B cell (primary cell): Measurements from ENCODE around the gene ASTN2. TPM values are rescaled to one million over a fixed set of nuclear protein-coding genes. Genes with fewer than 3 reads are reported as not detected.

Experiments used
- ATAC-seq: fragments of 200-7000 bp; cut with Tn5 transposase; one replicate; pipeline ENCODE4 v1.10.0; 2021; ENCODE audit warnings: low read depth, mild to moderate bottlenecking, moderate number of reproducible peaks, moderate library complexity
- CTCF ChIA-PET: fragments of 350-600 bp; sonication (Branson Sonifier 250); formaldehyde crosslinking; loops from one replicate; lab custom pipeline; 2021; ENCODE audit warnings: antibody characterized with exemption, inconsistent platforms; lab: Charles Lee
- POLR2A ChIA-PET: fragments of 350-600 bp; sonication (Branson Sonifier 250); formaldehyde crosslinking; loops from one replicate; lab custom pipeline; 2021; ENCODE audit warnings: antibody characterized with exemption; lab: Charles Lee
- DNase-seq: peaks from one replicate; pipeline ENCODE4 v3.0.0; 2013
- H2AFZ ChIP-seq: 2 replicates; pipeline ENCODE4 v1.6.1; 2012; ENCODE audit warnings: mild to moderate bottlenecking, low read depth, low read length; ENCODE audit not compliant: insufficient read depth, poor library complexity, severe bottlenecking
- H3K27ac ChIP-seq, 2 donors: 1 replicate in 1 of 2; 2 replicates in 1 of 2; pipeline ENCODE4 v1.5.1; 2012 to 2013; ENCODE audit warnings: low read length in 2 of 2, mild to moderate bottlenecking in 2 of 2, moderate library complexity in 1 of 2
- H3K27me3 ChIP-seq, 4 experiments: fragments of 200-600 bp in 1 of 4; sonication (generic) in 1 of 4; replicated peaks in 1 of 4; 1 replicate in 2 of 4; 2 replicates in 2 of 4; pipeline versions ENCODE4 v1.6.1 to v1.7.0; 2013 to 2016; ENCODE audit warnings: low read length in 3 of 4, mild to moderate bottlenecking in 2 of 4, mixed read lengths in 1 of 4, moderate library complexity in 1 of 4; ENCODE audit not compliant: insufficient read depth in 4 of 4, control insufficient read depth in 3 of 4; ENCODE audit errors: control extremely low read depth in 1 of 4
- H3K36me3 ChIP-seq, 2 experiments: replicated peaks in 1 of 2; 1 replicate in 1 of 2; 2 replicates in 1 of 2; pipeline versions ENCODE4 v1.6.1 to v1.7.1; 2013; ENCODE audit warnings: low read length in 1 of 2; ENCODE audit not compliant: insufficient read depth in 2 of 2, control insufficient read depth in 1 of 2; ENCODE audit errors: control extremely low read depth in 1 of 2, extremely low read depth in 1 of 2
- H3K4me1 ChIP-seq, 2 donors: fragments of 200-600 bp in 1 of 2; sonication (generic) in 1 of 2; 1 replicate in 1 of 2; 2 replicates in 1 of 2; pipeline versions ENCODE4 v1.5.1 to v1.6.1; 2013 to 2017; ENCODE audit warnings: low read length in 2 of 2; ENCODE audit not compliant: control insufficient read depth in 2 of 2, insufficient read depth in 2 of 2
- H3K4me2 ChIP-seq: replicated peaks from 2 replicates; pipeline ENCODE3; 2012; ENCODE audit warnings: mild to moderate bottlenecking, low read depth, low read length; ENCODE audit not compliant: poor library complexity, severe bottlenecking
- H3K4me3 ChIP-seq, 5 experiments: fragments of 200-600 bp in 1 of 5; sonication (generic) in 1 of 5; 1 replicate in 3 of 5; 2 replicates in 2 of 5; pipeline versions ENCODE4 v1.5.1 to v1.7.0; 2011 to 2016; ENCODE audit warnings: low read length in 4 of 5, mild to moderate bottlenecking in 4 of 5, low read depth in 2 of 5, control low read depth in 1 of 5, moderate library complexity in 1 of 5; ENCODE audit not compliant: insufficient read depth in 1 of 5; ENCODE audit errors: control extremely low read depth in 1 of 5, extremely low read depth in 1 of 5
- H3K79me2 ChIP-seq: fragments of 200-600 bp; sonication (generic); one replicate; pipeline ENCODE4 v1.6.0; 2016; ENCODE audit warnings: low read length; ENCODE audit not compliant: control insufficient read depth, insufficient read depth
- H3K9ac ChIP-seq: fragments of 200-600 bp; sonication (generic); 2 replicates; pipeline ENCODE4 v1.6.1; 2017; ENCODE audit warnings: mild to moderate bottlenecking, low read length, moderate library complexity
- H3K9me3 ChIP-seq, 3 donors: one replicate each; pipeline versions ENCODE4 v1.6.1 to v1.7.1; 2013; ENCODE audit warnings: low read length in 2 of 3; ENCODE audit not compliant: control insufficient read depth in 2 of 3, insufficient read depth in 1 of 3; ENCODE audit errors: control extremely low read depth in 1 of 3
- H4K20me1 ChIP-seq: 2 replicates; pipeline ENCODE4 v1.6.0; 2012; ENCODE audit warnings: mild to moderate bottlenecking, low read length; ENCODE audit not compliant: insufficient read depth, control insufficient read depth, poor library complexity, severe bottlenecking
- H3K27ac Mint-ChIP-seq: one replicate; pipeline ENCODE4 v1.8.0; 2021; ENCODE audit warnings: mixed read lengths
- H3K27me3 Mint-ChIP-seq: one replicate; pipeline ENCODE4 v1.8.0; 2021; ENCODE audit warnings: mixed read lengths
- H3K4me1 Mint-ChIP-seq: one replicate; pipeline ENCODE4 v1.8.0; 2021; ENCODE audit warnings: mixed read lengths
- H3K4me3 Mint-ChIP-seq: one replicate; pipeline ENCODE4 v1.8.0; 2021; ENCODE audit warnings: mixed read lengths
- H3K9me3 Mint-ChIP-seq: one replicate; pipeline ENCODE4 v1.8.0; 2022; ENCODE audit warnings: mixed read lengths; ENCODE audit not compliant: insufficient read depth
- CTCF ChIP-seq: fragments of 200-600 bp; IDR thresholded peaks from one replicate; pipeline ENCODE4 v1.8.0; 2022; ENCODE audit warnings: antibody characterized with exemption, mild to moderate bottlenecking
- EZH2 ChIP-seq: IDR thresholded peaks from 2 replicates; pipeline ENCODE4 v1.6.1; 2012; ENCODE audit warnings: borderline replicate concordance, low read depth, mild to moderate bottlenecking, moderate library complexity, low read length; ENCODE audit not compliant: insufficient read depth, poor library complexity, severe bottlenecking
- WGBS: methylation state at CpG from one replicate; pipeline ENCODE4 v1.1.5; 2013; ENCODE audit warnings: missing lambda C conversion rate; ENCODE audit not compliant: insufficient coverage; 5-methylcytosine and 5-hydroxymethylcytosine counted together
- intact Hi-C: fragments of 100-400 bp; cut with micrococcal nuclease; formaldehyde crosslinking; loops from one replicate; pipeline ENCODE4 v1.10.0; 2022
- polyA plus RNA-seq: library from polyadenylated mRNA; depleted of rRNA; stranded (reverse); fragments of >200 nt; gene quantifications from 2 replicates; pipeline ENCODE4 v1.2.3, GENCODE V29; 2012
- total RNA-seq, 2 donors: library from RNA; stranded (reverse); fragments of 120-200 nt in 1 of 2; gene quantifications; 1 replicate in 1 of 2; 2 replicates in 1 of 2; pipeline versions ENCODE4 v1.2.3 to v1.2.4, GENCODE V29; 2013 to 2022

The ASTN2 gene
- total and polyA plus RNA-seq, 2 donors (not counting 1 experiment from before 2014, with no cell fraction given): 1.2 to 3.6 TPM

DNA sequence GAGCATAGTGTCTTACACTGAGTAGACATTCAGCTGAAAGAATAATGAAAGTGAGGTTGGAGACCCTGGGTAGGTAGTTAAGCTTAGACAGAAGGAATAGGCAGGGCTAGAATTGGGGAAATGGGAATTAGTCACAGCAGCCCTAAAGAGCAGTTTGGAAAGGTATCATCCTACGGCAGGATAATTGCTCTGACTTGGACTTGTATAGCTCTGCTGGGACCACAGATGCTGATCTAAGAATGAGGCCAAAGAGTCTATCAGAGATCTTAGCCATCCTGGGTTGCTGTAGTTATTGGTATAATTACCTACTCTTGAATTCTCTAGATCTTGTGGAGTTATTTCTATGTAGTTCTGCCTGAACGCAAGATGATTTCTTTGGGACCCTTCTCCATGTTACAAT, 288.0 kb downstream of the ASTN2 start:
- 100% methylated on average over 2 of the region's 2 CpGs for WGBS
- H3K4me1 Mint-ChIP-seq: no peaks in the 10 kb centered on the region
- H3K4me1 ChIP-seq: no peaks in the 10 kb centered on the region

DNA sequence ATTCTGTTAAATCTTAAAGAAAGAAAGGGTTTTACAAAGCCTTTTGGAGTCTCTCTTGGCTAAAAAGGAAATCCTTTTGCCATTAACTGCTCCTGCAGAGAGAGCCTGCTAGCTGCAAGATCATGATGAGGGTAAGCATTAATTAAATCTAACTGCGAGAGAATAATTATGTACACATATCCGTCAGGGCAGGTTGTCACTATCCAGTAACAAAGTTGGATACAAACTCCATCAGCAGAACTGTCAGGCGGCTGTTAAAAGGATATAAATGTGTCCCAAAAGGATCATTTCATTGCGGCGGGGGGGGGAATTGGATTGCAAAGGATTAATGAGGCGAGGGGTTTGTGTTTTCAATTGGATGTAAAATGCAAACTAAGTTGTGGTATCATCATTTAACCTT, 289.3 kb downstream of the ASTN2 start:
- 83% methylated on average over 1 of the region's 6 CpGs for WGBS
- H3K9me3 Mint-ChIP-seq: peaks cover 2% of the 10 kb centered on the region
- no peaks in the 10 kb centered on the region for H3K9me3 ChIP-seq
- H3K4me2 ChIP-seq: no peak overlapping the region
- no peak overlapping the region for H3K9ac ChIP-seq
- no peaks in the 10 kb centered on the region for H4K20me1 ChIP-seq
- no peak overlapping the region for H3K4me3 Mint-ChIP-seq
- no peaks in the 10 kb centered on the region for H3K27me3 ChIP-seq
- DNase-seq (no peak), ATAC-seq (no peak)
- no peaks in the 10 kb centered on the region for H3K79me2 ChIP-seq
- H3K4me1 Mint-ChIP-seq: no peaks in the 10 kb centered on the region
- POLR2A ChIA-PET: no interaction called here
- intact Hi-C loops: no loop called here
- no peak overlapping the region for H2AFZ ChIP-seq
- H3K36me3 ChIP-seq: no peaks in the 10 kb centered on the region
- CTCF ChIA-PET: no interaction called here
- H3K4me3 ChIP-seq: no peak overlapping the region
- no peak overlapping the region for H3K27ac Mint-ChIP-seq
- no peak overlapping the region for H3K27ac ChIP-seq
- H3K4me1 ChIP-seq: no peaks in the 10 kb centered on the region
- TF ChIP-seq CTCF: no peak
- TF ChIP-seq EZH2: no peak
- no peaks in the 10 kb centered on the region for H3K27me3 Mint-ChIP-seq

More for the DNA sequence above, 288.0 kb downstream of the ASTN2 start:
- no peaks in the 10 kb centered on the region for H3K9me3 ChIP-seq
- H3K9ac ChIP-seq: no peak overlapping the region
- ATAC-seq: no peak
- H4K20me1 ChIP-seq: no peaks in the 10 kb centered on the region
- no peaks in the 10 kb centered on the region for H3K36me3 ChIP-seq
- no peak overlapping the region for H3K27ac ChIP-seq
- no peaks in the 10 kb centered on the region for H3K27me3 ChIP-seq
- no peak for TF ChIP-seq EZH2
- TF ChIP-seq CTCF: no peak
- no peak overlapping the region for H3K4me2 ChIP-seq
- H3K27ac Mint-ChIP-seq: no peak overlapping the region
- H3K4me3 ChIP-seq: no peak overlapping the region
- DNase-seq: no peak
- CTCF ChIA-PET: no interaction called here
- POLR2A ChIA-PET: no interaction called here
- intact Hi-C loops: no loop called here
- no peaks in the 10 kb centered on the region for H3K27me3 Mint-ChIP-seq
- no peaks in the 10 kb centered on the region for H3K79me2 ChIP-seq
- no peaks in the 10 kb centered on the region for H3K9me3 Mint-ChIP-seq
- H2AFZ ChIP-seq: no peak overlapping the region
- H3K4me3 Mint-ChIP-seq: no peak overlapping the region
